Vagina (tissue), 2 donors: ENCODE data around the gene NUCB1.

Experiments used
- POLR2AphosphoS5 ChIP-seq, 2 donors: sonication (generic); formaldehyde crosslinking; IDR thresholded peaks; one replicate each; pipeline ENCODE4 v1.9.0; 2017; ENCODE audit warnings: antibody characterized with exemption in 2 of 2, mild to moderate bottlenecking in 2 of 2, low read depth in 1 of 2; ENCODE audit not compliant: insufficient read depth in 1 of 2
- TF ChIP-seq, protein P1 (sequence below), 3 experiments: fragments of 450-650 bp in 2 of 3; fragments of 200-600 bp in 1 of 3; sonication (generic) in 1 of 3; IDR thresholded peaks; one replicate each; pipeline ENCODE4 v1.5.1; 2017 to 2019; ENCODE audit warnings: antibody characterized with exemption in 3 of 3, mild to moderate bottlenecking in 2 of 3, moderate library complexity in 2 of 3

DNA sequence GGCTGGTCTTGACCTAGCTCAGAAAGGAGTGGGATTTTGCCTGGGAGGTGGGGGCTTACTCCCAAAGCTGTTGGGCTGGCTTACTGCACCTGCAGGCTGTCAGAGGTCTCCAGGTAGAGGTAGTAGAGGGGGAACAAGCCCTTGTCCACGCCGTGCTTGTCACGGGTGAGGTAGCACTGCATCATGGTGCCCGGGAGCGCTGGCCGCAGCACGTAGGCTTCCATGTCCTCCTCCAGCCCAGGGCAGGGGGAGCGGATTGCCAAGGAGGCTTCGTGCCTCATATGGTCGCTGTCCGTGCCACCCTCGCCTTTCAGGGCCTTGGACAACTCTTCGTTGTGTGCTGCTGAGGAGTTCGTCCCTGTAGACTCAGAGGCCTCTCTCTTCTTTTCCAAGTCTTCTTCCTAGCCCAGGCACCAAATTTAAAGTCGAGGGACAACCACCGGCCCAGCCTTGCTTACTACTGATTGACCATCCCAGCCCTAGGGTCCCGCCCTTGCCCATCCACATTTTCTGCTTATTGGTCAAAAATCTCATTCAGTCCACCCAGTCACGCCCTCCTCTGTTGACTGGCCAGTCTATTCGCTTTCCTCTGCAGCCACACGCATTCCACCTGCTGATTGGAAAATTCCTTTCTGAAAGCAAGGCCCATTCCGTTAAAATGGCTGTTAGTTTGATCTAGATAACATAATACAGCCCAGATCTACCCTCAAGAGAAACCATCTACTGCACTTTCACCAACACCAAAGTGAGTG, 12.1 kb upstream of the NUCB1 start:
- TF ChIP-seq POLR2AphosphoS5 (IDR thresholded peaks at IDR 0.05; ENCODE audit: insufficient read depth in 1 of 2, low read depth in 1 of 2) = no peak
- TF ChIP-seq, protein P1, sequence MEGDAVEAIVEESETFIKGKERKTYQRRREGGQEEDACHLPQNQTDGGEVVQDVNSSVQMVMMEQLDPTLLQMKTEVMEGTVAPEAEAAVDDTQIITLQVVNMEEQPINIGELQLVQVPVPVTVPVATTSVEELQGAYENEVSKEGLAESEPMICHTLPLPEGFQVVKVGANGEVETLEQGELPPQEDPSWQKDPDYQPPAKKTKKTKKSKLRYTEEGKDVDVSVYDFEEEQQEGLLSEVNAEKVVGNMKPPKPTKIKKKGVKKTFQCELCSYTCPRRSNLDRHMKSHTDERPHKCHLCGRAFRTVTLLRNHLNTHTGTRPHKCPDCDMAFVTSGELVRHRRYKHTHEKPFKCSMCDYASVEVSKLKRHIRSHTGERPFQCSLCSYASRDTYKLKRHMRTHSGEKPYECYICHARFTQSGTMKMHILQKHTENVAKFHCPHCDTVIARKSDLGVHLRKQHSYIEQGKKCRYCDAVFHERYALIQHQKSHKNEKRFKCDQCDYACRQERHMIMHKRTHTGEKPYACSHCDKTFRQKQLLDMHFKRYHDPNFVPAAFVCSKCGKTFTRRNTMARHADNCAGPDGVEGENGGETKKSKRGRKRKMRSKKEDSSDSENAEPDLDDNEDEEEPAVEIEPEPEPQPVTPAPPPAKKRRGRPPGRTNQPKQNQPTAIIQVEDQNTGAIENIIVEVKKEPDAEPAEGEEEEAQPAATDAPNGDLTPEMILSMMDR (IDR thresholded peaks at IDR 0.05) = no peak
